Type B pancreatic cell (in vitro differentiated cells): Measurements from ENCODE around the gene EVI2A. TPM values are rescaled to one million over a fixed set of nuclear protein-coding genes. Genes with fewer than 3 reads are reported as not detected.

Experiments used
- DNase-seq: peaks from one replicate; pipeline ENCODE4 v3.0.0; 2021; ENCODE audit warnings: mixed read lengths; ENCODE audit not compliant: unreplicated experiment; ENCODE audit errors: extremely low spot score
- H3K27ac Mint-ChIP-seq: 2 replicates; pipeline ENCODE4 v1.8.0; 2021; ENCODE audit warnings: mild to moderate bottlenecking, mixed read lengths
- H3K27me3 Mint-ChIP-seq: 2 replicates; pipeline ENCODE4 v1.8.0; 2021; ENCODE audit warnings: mixed read lengths
- H3K36me3 Mint-ChIP-seq: 2 replicates; pipeline ENCODE4 v1.8.0; 2021; ENCODE audit warnings: mixed read lengths
- H3K4me1 Mint-ChIP-seq: one replicate; pipeline ENCODE4 v1.8.0; 2021; ENCODE audit warnings: mixed read lengths; ENCODE audit not compliant: unreplicated experiment
- H3K4me3 Mint-ChIP-seq: 2 replicates; pipeline ENCODE4 v1.8.0; 2021; ENCODE audit warnings: mild to moderate bottlenecking, mixed read lengths
- H3K9me3 Mint-ChIP-seq: 2 replicates; pipeline ENCODE4 v1.8.0; 2021; ENCODE audit warnings: mixed read lengths
- total RNA-seq: library from RNA; stranded (reverse); gene quantifications from 2 replicates; pipeline ENCODE4 v1.2.1, GENCODE V29; 2021; ENCODE audit warnings: low replicate concordance
- TF ChIP-seq, protein P1 (sequence below): fragments of 200-600 bp; sonication (generic); conservative IDR thresholded peaks from 2 replicates; pipeline ENCODE4 v1.5.0; 2021; ENCODE audit warnings: antibody characterized with exemption, mild to moderate bottlenecking

Gene EVI2A
- total RNA-seq, 1 donor from 2014 or later: not detected

DNA sequence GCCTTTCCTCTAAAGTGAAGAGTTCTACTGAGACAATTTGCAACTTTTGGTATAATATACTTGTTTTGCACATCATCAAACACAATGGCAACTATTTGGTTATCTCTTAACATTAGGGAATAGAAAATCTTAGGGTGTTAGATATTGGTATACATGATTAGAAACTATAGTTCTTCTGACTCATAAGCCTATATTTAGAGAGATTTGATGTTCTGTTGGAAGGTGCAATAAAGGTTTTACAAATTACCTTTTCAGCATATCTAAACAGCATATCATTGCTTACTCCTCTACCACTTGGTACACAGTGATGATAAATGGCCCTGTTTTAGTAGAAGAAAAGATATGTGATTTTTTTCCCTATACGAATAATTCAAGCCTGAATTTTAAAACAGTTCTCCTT is 13.8 kb downstream of the EVI2A start:
- Mint-ChIP-seq H3K27me3 (no peaks in the 10 kb centered on the region), H3K4me1 (peaks cover 7% of the 10 kb centered on the region), H3K27ac (no peak overlapping the region), H3K9me3 (no peaks in the 10 kb centered on the region), H3K36me3 (peaks cover 22% of the 10 kb centered on the region), H3K4me3 (no peak overlapping the region)
- DNase-seq: no peak
- TF ChIP-seq, protein P1, sequence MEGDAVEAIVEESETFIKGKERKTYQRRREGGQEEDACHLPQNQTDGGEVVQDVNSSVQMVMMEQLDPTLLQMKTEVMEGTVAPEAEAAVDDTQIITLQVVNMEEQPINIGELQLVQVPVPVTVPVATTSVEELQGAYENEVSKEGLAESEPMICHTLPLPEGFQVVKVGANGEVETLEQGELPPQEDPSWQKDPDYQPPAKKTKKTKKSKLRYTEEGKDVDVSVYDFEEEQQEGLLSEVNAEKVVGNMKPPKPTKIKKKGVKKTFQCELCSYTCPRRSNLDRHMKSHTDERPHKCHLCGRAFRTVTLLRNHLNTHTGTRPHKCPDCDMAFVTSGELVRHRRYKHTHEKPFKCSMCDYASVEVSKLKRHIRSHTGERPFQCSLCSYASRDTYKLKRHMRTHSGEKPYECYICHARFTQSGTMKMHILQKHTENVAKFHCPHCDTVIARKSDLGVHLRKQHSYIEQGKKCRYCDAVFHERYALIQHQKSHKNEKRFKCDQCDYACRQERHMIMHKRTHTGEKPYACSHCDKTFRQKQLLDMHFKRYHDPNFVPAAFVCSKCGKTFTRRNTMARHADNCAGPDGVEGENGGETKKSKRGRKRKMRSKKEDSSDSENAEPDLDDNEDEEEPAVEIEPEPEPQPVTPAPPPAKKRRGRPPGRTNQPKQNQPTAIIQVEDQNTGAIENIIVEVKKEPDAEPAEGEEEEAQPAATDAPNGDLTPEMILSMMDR: no peak

DNA sequence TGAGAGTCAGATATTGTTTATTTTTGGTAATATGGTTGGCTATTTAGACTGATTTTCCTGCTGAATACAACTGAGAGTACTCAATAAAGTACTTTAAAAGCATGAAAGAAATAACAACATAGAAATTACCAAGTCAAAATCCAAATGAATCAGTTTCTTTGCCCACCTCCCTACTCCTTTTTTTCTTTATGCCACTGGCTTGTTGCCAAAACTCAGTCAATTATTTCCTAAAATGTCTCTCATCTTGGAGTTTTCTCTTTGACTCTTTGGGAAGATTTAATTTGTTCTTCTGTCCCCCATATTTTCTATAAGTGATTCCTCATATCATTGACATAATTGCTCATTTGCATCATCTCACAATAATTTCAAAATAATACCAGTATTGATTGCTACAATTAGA is 21.8 kb downstream of the EVI2A start:
- no peaks in the 10 kb centered on the region for H3K36me3 Mint-ChIP-seq
- no peaks in the 10 kb centered on the region for H3K9me3 Mint-ChIP-seq
- TF ChIP-seq, protein P1: no peak
- DNase-seq: no peak
- H3K4me3 Mint-ChIP-seq: no peak overlapping the region
- no peaks in the 10 kb centered on the region for H3K27me3 Mint-ChIP-seq
- H3K27ac Mint-ChIP-seq: no peak overlapping the region
- H3K4me1 Mint-ChIP-seq: no peaks in the 10 kb centered on the region

DNA sequence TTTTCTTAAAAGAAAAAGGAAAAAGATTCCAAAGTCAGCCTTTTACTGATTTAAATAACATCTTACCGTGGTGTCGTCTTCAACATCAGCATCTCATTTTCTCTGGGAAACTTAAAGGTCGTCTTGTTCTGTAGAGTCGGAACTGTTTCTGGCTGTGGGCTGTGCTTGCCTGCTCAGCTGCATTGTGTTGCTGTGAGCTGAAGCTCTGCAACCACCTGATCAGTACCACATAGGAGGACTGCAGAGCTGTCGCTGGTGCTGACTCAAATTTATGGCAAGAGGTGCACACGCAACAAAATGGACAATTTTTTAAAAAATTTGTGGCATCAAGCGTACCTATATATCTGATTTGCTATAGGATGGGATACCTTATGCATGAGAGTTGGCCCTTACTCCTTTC is 24.3 kb downstream of the EVI2A start, which contains the start of gene OMG:
Gene OMG, minus strand, starts transcription at position 150 of the 400 bp plus-strand sequence. CDS start 908 bp downstream, outside the sequence.
- TF ChIP-seq, protein P1: no peak
- Mint-ChIP-seq H3K9me3 (no peaks in the 10 kb centered on the region), H3K4me3 (no peak within 1 kb of the TSS), H3K27ac (no peak within 1 kb of the TSS), H3K4me1 (no peaks in the 10 kb centered on the region), H3K36me3 (peaks cover 7% of the 10 kb centered on the region), H3K27me3 (no peaks in the 10 kb centered on the region)
- DNase-seq: no peak

DNA sequence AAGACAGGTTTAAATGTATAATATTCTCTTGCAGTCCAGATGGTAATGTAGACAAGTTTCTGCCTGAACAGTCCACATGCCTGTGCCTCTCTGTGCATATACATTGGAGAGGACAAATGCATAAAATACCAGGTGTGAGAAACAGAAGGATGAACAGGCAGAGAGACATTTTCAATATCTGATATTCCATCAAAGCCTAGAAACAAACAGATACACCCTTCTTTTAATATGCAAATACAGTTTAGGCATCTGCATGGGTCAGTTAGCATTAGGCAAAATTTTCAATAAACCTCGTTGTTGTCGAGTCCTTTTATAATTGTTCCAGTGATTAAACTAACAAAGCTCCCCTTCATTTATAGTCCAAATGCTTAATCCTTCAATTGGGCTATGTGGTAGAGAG is 25.3 kb downstream of the EVI2A start:
- Mint-ChIP-seq H3K27me3 (no peaks in the 10 kb centered on the region), H3K4me3 (no peak overlapping the region), H3K4me1 (no peaks in the 10 kb centered on the region), H3K9me3 (no peaks in the 10 kb centered on the region), H3K36me3 (peaks cover 13% of the 10 kb centered on the region), H3K27ac (no peak overlapping the region)
- DNase-seq: no peak
- TF ChIP-seq, protein P1: no peak

DNA sequence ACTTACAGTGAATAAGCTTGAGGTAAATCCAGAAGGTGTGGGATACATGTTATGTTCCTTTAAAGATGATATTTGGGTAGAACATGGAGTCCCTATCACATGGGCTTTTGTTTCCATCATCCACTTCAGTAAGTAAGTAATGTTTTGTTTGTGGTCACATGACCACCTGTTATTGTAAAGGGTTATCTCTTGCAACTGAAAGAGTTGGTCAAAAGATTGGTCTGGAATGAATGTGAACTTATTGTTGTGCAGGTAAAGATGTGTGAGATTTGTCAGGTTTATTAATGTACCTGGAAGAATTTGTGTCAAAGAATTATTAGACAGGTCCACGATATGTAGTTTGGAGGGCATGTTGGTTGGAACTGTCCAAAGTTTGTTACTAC is 25.9 kb downstream of the EVI2A start:
- TF ChIP-seq, protein P1: no peak
- no peaks in the 10 kb centered on the region for H3K27me3 Mint-ChIP-seq
- no peak overlapping the region for H3K4me3 Mint-ChIP-seq
- DNase-seq: no peak
- H3K4me1 Mint-ChIP-seq: no peaks in the 10 kb centered on the region
- H3K9me3 Mint-ChIP-seq: no peaks in the 10 kb centered on the region
- peaks cover 13% of the 10 kb centered on the region for H3K36me3 Mint-ChIP-seq
- H3K27ac Mint-ChIP-seq: no peak overlapping the region
